Activated T-cell treated with anti-CD3 and anti-CD28 coated beads, Interleukin-2, amount 50 U/mL, for 4 hours (primary cell): ENCODE results near the gene RAP1GAP2. TPM values are rescaled to one million over a fixed set of nuclear protein-coding genes. Genes with fewer than 3 reads are reported as not detected.

Experiments used
- ATAC-seq, 2 donors: fragments of 200-7000 bp; cut with Tn5 transposase; one replicate each; pipeline ENCODE4 v1.10.0; 2021
- DNase-seq: peaks from one replicate; pipeline ENCODE4 v3.0.0-alpha.2; 2020
- H3K27me3 Mint-ChIP-seq: one replicate; pipeline ENCODE4 v1.8.0; 2021; ENCODE audit warnings: low read depth, mixed read lengths
- H3K36me3 Mint-ChIP-seq: one replicate; pipeline ENCODE4 v1.8.0; 2022; ENCODE audit warnings: mixed read lengths; ENCODE audit not compliant: insufficient read depth
- H3K4me1 Mint-ChIP-seq: one replicate; pipeline ENCODE4 v1.8.0; 2021; ENCODE audit warnings: low read depth, mixed read lengths
- H3K4me3 Mint-ChIP-seq: one replicate; pipeline ENCODE4 v1.8.0; 2021; ENCODE audit warnings: mild to moderate bottlenecking, moderate library complexity, mixed read lengths
- H3K9me3 Mint-ChIP-seq: one replicate; pipeline ENCODE4 v1.8.0; 2021; ENCODE audit warnings: mixed read lengths
- total RNA-seq, 3 donors: library from RNA; stranded (reverse); gene quantifications; one replicate each; pipeline ENCODE4 v1.2.1, GENCODE V29; 2021

RAP1GAP2 gene
- total RNA-seq, 3 donors from 2014 or later, result 0.29 to 1.6 (median 1.2) TPM

DNA sequence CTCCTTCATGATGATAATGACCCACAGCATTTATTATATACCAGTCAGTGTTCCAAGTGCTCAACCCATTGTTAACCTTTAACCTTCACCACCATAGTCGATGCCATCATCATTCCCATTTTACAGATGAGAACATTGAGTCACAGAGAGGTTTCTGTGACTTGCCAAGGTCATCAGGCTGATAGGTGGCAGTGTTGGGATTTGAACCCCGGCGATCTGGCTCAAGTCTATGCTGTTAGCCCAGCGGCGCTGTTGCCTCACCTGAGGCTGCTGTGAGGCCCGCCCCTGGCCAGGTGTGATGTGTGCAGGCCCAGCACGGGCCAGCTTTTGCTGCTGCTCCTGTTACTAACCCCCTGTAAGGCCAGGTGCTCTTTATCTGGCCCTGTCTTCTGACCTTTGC, 166.0 kb downstream of the RAP1GAP2 start:
- Mint-ChIP-seq H3K27me3 (no peaks in the 10 kb centered on the region), H3K4me3 (no peak overlapping the region), H3K9me3 (no peaks in the 10 kb centered on the region), H3K36me3 (peaks cover 9% of the 10 kb centered on the region), H3K4me1 (no peaks in the 10 kb centered on the region)
- ATAC-seq (no peak), DNase-seq (no peak)

DNA sequence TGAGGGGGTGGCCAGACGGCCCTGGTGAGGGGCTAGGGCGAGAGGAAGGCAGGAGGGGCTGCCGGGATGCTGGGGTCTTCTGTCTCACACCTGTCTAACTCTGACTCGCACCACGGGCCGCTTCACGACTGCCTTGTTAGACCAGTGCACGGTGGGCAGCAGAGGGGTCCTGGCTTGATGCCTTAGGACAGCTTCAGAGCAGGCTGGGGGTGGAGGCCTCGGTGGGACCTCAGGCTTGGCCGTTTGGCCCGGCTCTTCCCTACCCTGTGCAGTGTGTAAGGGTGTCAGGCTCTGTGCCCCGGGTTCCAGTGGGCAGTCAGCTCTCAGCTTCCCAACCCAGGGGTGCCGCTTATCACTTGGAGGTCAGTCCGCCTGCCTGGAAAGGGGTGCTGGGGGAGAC, 166.5 kb downstream of the RAP1GAP2 start:
- peaks cover 12% of the 10 kb centered on the region for H3K36me3 Mint-ChIP-seq

DNA sequence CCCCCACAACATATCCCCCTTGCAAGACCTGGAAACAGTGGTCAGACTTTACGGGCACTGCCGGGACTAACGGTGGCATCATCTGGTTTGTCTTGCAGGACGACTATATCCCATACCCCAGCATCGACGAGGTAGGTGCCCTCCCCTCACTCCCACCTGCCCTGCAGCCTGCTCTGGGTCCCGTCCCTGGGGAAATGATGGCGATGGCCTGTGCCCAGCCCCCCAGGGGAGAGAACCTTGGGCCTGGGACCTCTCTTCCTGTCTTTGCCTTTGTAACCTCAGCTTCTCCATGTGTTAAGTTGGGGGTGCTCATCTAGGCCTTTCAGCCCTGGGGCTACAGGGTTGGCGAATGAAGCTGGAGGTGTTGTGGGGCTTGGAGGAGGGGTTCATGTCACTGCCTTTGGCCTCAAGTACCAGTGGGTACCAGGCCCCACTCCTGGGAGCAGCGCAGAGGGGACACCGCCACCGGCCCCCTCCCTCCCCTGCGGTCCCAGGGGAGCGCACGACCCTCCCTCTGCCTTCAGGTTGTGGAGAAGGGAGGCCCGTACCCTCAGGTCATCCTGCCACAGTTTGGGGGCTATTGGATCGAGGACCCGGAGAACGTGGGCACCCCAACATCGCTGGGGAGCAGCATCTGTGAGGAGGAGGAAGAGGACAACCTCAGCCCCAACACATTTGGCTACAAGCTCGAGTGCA, 167.2 kb downstream of the RAP1GAP2 start:
- H3K4me1 Mint-ChIP-seq, result no peaks in the 10 kb centered on the region
- no peaks in the 10 kb centered on the region for H3K27me3 Mint-ChIP-seq
- H3K4me3 Mint-ChIP-seq, result no peak overlapping the region
- H3K36me3 Mint-ChIP-seq, result peaks cover 15% of the 10 kb centered on the region
- ATAC-seq (no peak), DNase-seq (no peak)
- no peaks in the 10 kb centered on the region for H3K9me3 Mint-ChIP-seq

More for the DNA sequence above, 166.5 kb downstream of the RAP1GAP2 start:
- Mint-ChIP-seq H3K4me3 (no peak overlapping the region), H3K27me3 (no peaks in the 10 kb centered on the region), H3K9me3 (no peaks in the 10 kb centered on the region), H3K4me1 (no peaks in the 10 kb centered on the region)
- no peak for ATAC-seq
- no peak for DNase-seq

DNA sequence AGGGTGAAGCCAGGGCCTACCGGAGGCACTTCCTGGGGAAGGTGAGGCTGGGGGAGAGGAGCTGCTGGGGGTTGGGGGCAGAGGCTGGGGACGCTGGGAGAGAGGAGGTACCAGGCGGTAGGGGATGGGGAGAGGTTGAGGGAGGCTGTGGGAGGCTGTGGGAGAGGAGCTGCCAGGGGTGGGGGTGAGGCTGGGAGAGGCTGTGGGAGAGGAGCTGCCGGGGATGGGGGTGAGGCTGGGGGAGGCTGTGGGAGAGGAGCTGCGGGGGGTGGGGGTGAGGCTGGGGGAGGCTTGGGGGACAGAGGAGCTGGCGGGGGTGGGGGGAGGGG, 167.8 kb downstream of the RAP1GAP2 start:
- no peak overlapping the region for H3K4me3 Mint-ChIP-seq
- H3K36me3 Mint-ChIP-seq, result peaks cover 15% of the 10 kb centered on the region
- no peaks in the 10 kb centered on the region for H3K9me3 Mint-ChIP-seq
- no peaks in the 10 kb centered on the region for H3K27me3 Mint-ChIP-seq
- DNase-seq (no peak), ATAC-seq (no peak)
- H3K4me1 Mint-ChIP-seq, result no peaks in the 10 kb centered on the region

DNA sequence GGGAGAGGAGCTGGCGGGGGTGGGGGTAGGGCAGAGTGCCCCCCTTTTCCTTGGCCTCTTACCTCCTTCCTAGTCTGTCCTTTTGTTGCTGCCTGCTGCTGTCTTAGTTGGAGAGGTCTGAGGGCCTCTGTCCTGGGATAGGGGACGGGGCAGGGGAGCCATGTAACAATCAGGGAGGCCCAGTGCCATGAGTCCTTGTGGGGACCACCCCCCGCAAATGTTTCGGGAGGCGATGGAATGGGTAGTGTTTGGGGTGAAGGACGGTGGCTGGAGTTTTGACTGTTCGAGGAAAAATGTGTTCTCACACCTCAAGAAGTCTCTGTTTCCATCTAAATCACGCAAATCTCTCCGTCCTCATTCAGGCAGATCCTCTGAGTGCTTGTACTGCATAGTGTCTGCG, 168.1 kb downstream of the RAP1GAP2 start:
- no peak for ATAC-seq

DNA sequence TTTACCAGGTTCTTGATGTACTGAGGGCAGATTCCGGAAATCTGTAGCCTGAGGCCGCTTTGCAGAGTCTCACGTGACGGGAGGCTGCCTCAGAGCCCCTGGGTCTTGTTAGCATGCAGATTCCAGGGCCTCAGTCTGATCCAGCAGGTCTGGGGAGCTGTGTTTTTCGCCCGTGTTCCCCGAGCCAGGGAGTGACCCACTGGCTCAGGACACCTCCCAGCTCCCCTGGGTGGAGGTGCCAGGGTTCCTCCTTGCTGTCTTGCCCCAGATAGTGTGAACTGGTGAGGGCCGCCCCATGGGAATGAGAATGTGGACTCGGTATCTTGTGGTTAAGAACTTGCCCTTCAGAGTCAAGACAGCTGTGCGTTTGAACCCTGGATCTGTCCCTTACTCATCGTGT, 168.6 kb downstream of the RAP1GAP2 start:
- Mint-ChIP-seq H3K4me1 (no peaks in the 10 kb centered on the region), H3K4me3 (no peak overlapping the region), H3K9me3 (no peaks in the 10 kb centered on the region), H3K27me3 (no peaks in the 10 kb centered on the region), H3K36me3 (peaks cover 15% of the 10 kb centered on the region)
- ATAC-seq (no peak), DNase-seq (no peak)

More for the DNA sequence above, 168.1 kb downstream of the RAP1GAP2 start:
- Mint-ChIP-seq H3K27me3 (no peaks in the 10 kb centered on the region), H3K4me3 (no peak overlapping the region), H3K9me3 (no peaks in the 10 kb centered on the region), H3K4me1 (no peaks in the 10 kb centered on the region), H3K36me3 (peaks cover 15% of the 10 kb centered on the region)
- DNase-seq, result no peak

DNA sequence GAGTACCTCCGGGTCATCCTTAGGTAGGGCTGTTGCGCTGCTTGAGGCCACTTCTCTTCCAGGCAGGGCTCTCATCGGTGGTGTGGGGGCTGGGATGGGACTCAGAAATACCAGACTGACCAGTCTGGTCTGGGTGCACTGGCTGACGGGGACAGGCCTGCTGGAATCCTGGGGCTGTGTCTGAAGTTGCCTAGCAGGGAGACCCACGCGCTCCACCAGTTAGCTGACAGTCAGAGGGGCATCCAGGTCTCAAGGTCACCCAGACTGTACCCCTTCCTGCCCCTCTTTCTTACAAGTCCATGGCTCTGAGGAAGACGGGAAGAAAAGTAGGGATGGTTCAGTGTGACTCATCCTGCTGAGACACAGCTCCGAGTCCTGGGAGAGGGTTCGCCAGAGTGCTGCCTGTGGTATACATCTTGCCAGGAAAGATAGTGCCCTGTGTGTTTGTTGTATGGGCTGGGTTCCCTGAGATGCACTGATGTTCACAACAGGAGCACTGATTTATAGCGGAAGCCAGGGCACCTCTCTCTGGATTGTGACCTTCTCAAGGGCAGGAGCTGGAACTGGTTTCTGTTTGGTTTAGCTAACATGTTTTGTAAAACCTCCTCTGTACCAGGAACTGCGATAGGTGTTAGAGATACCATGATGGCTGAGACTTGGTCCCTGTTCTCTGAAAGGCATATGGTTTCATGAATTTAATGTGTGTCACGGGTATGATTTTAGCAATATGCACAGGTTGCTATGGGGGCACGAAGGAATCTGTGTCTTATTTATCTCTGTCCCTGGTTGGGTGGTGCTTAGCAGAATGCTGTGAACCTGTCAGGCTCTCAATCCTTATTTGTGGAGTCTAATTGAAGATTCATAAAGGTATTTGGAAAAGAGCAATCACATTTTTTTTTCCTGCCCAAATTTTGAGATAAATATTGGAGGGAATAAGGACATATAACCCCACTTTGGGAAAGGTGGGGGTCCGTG, 169.7 kb downstream of the RAP1GAP2 start:
- no peak overlapping the region for H3K4me3 Mint-ChIP-seq
- H3K9me3 Mint-ChIP-seq, result no peaks in the 10 kb centered on the region
- no peaks in the 10 kb centered on the region for H3K27me3 Mint-ChIP-seq
- no peak for DNase-seq
- peaks cover 15% of the 10 kb centered on the region for H3K36me3 Mint-ChIP-seq
- no peak for ATAC-seq
- H3K4me1 Mint-ChIP-seq, result no peaks in the 10 kb centered on the region

DNA sequence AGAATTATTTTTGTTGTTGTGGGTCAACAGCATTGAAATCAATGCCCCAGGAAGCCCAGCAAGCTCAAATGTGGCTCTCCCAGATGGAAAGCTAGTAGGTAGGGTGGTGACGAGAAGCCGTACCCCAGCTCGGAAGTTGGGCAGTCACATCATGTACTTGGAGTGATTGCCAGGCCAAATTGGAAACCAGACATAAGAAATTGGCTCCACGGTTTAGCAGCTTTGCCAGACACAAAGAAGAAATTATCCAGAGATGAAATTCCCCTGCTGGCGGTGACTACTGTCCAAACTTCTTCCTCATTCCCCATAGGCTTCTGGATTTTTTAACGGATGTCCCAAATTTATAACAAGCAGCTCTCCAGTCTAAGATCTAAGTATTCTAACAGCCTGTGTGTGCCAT, 171.3 kb downstream of the RAP1GAP2 start:
- Mint-ChIP-seq H3K4me1 (no peaks in the 10 kb centered on the region), H3K9me3 (no peaks in the 10 kb centered on the region), H3K27me3 (no peaks in the 10 kb centered on the region), H3K4me3 (no peak overlapping the region), H3K36me3 (peaks cover 10% of the 10 kb centered on the region)
- ATAC-seq (no peak), DNase-seq (no peak)

DNA sequence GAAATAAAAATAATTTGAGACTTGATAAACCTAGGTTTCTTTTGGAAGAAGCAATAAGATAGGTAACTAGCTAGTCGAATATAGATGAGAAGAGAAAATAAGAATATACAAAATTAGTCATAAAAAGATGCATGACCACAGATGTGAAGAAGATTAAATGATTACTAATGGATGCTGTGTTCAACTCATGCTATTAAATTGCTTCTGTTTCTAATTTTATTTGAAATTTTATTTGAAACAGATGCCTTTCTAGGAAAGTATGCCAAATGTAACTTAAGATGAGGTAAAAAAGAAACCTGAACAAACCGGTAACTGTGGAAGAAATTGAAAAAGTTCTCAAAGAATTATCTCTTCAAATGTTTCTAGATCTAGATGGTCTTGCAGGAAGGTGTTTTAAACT, 175.6 kb downstream of the RAP1GAP2 start:
- Mint-ChIP-seq H3K4me1 (no peaks in the 10 kb centered on the region), H3K9me3 (no peaks in the 10 kb centered on the region), H3K36me3 (peaks cover 10% of the 10 kb centered on the region), H3K4me3 (no peak overlapping the region), H3K27me3 (no peaks in the 10 kb centered on the region)
- DNase-seq (no peak), ATAC-seq (no peak)

DNA sequence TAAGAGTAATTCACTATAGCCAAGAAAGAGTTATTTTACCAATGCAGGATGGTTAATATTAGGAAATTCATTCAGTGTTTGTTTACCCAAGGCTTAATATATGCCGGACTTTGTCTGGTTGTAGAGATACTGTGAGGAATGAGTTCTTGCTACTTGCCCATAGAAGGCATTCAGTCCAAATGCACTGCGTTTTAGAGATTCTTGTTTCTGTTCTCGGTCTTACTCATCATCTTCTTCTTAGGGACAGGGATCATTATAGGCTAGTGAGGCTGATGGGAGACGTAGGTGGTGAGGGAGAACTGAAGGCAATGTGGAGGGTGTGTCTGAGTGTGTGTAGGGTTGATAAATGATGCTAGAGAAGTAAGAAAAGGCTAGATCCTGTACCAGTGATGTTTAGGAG, 176.5 kb downstream of the RAP1GAP2 start:
- H3K9me3 Mint-ChIP-seq, result no peaks in the 10 kb centered on the region
- H3K4me3 Mint-ChIP-seq, result no peak overlapping the region
- ATAC-seq (no peak), DNase-seq (no peak)
- no peaks in the 10 kb centered on the region for H3K4me1 Mint-ChIP-seq
- H3K27me3 Mint-ChIP-seq, result no peaks in the 10 kb centered on the region
- peaks cover 6% of the 10 kb centered on the region for H3K36me3 Mint-ChIP-seq

DNA sequence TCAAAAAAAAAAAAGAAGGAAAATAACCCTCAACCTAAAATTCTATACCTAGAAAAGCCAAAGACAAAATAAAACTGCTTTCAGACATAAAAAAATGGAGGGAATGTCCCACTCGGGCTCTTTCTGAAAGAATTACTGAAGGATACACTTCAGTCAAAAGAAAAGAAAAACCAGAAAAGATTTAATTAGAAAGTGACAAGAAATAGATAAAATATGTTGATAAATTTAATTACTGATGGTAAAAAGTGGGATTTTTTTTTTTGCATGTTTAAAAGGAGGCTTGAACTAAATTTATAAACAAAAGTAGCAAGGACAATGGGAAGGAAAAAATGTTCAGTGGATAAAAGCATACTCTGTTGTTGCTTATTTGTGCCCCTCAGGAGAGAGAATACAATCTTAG, 178.1 kb downstream of the RAP1GAP2 start:
- Mint-ChIP-seq H3K36me3 (peaks cover 3% of the 10 kb centered on the region), H3K4me1 (no peaks in the 10 kb centered on the region)
- no peak for ATAC-seq

DNA sequence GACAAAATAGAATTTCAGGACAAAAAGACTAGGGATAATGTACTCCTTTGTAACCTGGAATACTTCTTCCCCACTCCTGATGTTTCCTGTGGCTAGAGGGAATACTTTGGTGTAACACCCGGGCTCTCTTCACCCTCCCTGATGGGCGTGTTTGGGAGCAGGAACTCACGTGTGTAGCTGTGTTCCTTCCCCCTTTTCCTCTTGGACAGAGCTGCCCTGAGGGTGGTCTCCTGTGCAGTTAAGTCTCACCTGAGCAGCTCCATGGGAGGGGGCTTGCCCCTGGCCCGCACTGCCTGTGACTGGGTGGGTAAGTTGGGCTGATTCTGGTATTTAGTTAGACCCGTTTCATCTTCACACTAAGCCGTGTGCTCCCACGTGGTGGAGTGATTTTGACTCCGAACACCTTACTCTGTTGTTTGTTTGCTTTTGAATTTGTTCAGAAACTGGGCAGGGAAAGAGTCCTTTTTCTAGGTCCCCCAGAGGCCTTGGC, 179.3 kb downstream of the RAP1GAP2 start:
- no peaks in the 10 kb centered on the region for H3K27me3 Mint-ChIP-seq
- H3K4me3 Mint-ChIP-seq, result no peak overlapping the region
- H3K36me3 Mint-ChIP-seq, result peaks cover 10% of the 10 kb centered on the region
- DNase-seq (no peak), ATAC-seq (no peak)
- no peaks in the 10 kb centered on the region for H3K4me1 Mint-ChIP-seq
- no peaks in the 10 kb centered on the region for H3K9me3 Mint-ChIP-seq

More for the DNA sequence above, 178.1 kb downstream of the RAP1GAP2 start:
- Mint-ChIP-seq H3K27me3 (no peaks in the 10 kb centered on the region), H3K9me3 (no peaks in the 10 kb centered on the region), H3K4me3 (no peak overlapping the region)
- DNase-seq, result no peak

DNA sequence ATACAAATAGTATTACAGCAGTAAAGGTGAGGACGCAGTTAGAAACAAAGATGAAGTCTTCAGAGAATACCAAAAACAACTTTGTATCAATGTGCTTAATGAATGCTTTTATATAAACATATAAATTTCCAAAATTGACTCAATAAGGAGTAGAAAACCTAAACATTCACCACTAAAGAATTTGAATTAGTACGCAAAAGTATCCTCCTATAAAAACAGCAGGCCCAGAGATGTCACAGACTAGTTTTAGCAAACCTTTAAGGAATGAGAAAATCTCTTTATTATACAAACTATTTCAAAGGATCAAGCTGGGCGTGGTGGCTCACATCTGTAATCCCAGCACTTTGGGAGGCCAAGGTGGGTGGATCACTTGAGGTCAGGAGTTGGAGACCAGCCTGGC, 180.9 kb downstream of the RAP1GAP2 start:
- H3K4me3 Mint-ChIP-seq, result no peak overlapping the region

DNA sequence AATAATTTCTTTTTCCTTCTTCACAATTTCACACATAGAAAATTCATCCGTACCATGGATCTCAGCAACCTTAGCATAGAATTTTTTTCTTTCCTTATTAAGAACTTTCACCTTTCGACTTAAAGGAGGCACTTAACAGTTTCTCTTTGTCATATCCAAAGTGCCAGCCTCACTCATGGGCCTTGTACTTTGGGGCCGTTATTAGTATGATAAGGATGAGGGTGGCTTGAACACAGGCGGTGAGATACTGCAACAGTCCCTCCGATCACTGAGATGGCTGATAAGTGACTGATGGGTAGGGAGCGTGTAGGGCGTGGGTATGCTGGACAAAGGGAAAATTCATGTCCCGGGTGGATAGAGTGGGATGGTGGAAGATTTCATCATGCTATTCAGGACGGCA, 181.9 kb downstream of the RAP1GAP2 start:
- DNase-seq (no peak), ATAC-seq (no peak)
- Mint-ChIP-seq H3K9me3 (no peaks in the 10 kb centered on the region), H3K4me1 (no peaks in the 10 kb centered on the region), H3K4me3 (no peak overlapping the region), H3K36me3 (peaks cover 22% of the 10 kb centered on the region), H3K27me3 (no peaks in the 10 kb centered on the region)

More for the DNA sequence above, 180.9 kb downstream of the RAP1GAP2 start:
- H3K4me1 Mint-ChIP-seq, result no peaks in the 10 kb centered on the region
- H3K36me3 Mint-ChIP-seq, result peaks cover 14% of the 10 kb centered on the region
- no peak for ATAC-seq
- H3K27me3 Mint-ChIP-seq, result no peaks in the 10 kb centered on the region
- H3K9me3 Mint-ChIP-seq, result no peaks in the 10 kb centered on the region
- no peak for DNase-seq

DNA sequence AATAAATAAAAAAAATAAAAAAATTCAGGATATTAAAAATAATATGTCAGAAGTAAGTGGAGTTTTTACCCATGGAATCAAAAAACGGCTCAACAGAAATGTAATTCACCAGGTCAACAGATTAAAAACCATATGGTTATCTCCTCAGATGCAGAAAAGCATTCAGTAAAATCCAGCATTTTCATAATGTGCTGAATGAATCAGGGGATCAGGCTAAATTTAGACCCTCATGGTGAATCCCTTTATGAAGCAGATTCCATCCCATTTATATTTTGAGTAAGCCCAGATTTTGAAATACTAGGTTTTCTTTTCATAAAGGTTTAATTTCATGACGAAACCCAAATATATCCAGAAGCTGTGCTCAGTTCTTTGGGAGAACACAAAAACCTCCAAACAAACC, 182.8 kb downstream of the RAP1GAP2 start:
- H3K4me3 Mint-ChIP-seq, result no peak overlapping the region
- H3K9me3 Mint-ChIP-seq, result no peaks in the 10 kb centered on the region
- H3K36me3 Mint-ChIP-seq, result peaks cover 28% of the 10 kb centered on the region
- H3K4me1 Mint-ChIP-seq, result no peaks in the 10 kb centered on the region
- H3K27me3 Mint-ChIP-seq, result no peaks in the 10 kb centered on the region
- ATAC-seq (no peak), DNase-seq (no peak)
